ENCODE measurements around the gene PEF1. TPM values are rescaled to one million over a fixed set of nuclear protein-coding genes. Genes with fewer than 3 reads are reported as not detected.

PEF1 gene
- total RNA-seq, 1 experiment from 2014 or later, result 40.3 TPM

GRCh38 chr1:31598980-31599379, 45.7 kb downstream of the PEF1 start:
- Histone ChIP-seq H3K23me2 (ENCODE audit: insufficient read length, low read depth, low read length, poor library complexity, severe bottlenecking) (no peaks in the 10 kb centered on the region), H3K79me2 (ENCODE audit: insufficient read depth, low read length) (no peaks in the 10 kb centered on the region), H2BK15ac (ENCODE audit: low read depth, low read length) (no peak overlapping the region), H2BK5ac (ENCODE audit: insufficient read length, low read length) (no peak overlapping the region), H3K23ac (ENCODE audit: insufficient read length, low read depth, low read length) (no peak overlapping the region), H2AFZ (ENCODE audit: low read length) (no peak overlapping the region), H3K79me1 (ENCODE audit: insufficient read depth, low read depth, low read length, poor library complexity, severe bottlenecking) (no peaks in the 10 kb centered on the region), H3K27ac (ENCODE audit: insufficient read length, low read depth, low read length) (no peak overlapping the region), H3K18ac (ENCODE audit: insufficient read length, low read depth, low read length) (no peak overlapping the region), H3T11ph (ENCODE audit: low read length) (no peak overlapping the region), H4K20me1 (ENCODE audit: control insufficient read depth, insufficient read depth, insufficient read length) (no peaks in the 10 kb centered on the region), H4K91ac (ENCODE audit: insufficient read length, low read depth, low read length) (no peak overlapping the region), H4K5ac (ENCODE audit: insufficient read length, low read depth, low read length) (no peak overlapping the region), H3K27me3 (ENCODE audit: insufficient read depth, low read length) (no peaks in the 10 kb centered on the region), H2BK120ac (ENCODE audit: low read depth, low read length, poor library complexity, severe bottlenecking) (no peak overlapping the region), H2BK12ac (ENCODE audit: insufficient read length, low read depth, low read length) (no peak overlapping the region), H3K4ac (ENCODE audit: low read depth, low read length) (no peak overlapping the region), H4K8ac (replicated peaks; ENCODE audit: insufficient read length, low read depth, low read length) (no peak overlapping the region), H3K4me1 (ENCODE audit: insufficient read depth, low read length) (no peaks in the 10 kb centered on the region), H3K4me2 (ENCODE audit: insufficient read depth, insufficient read length, low read length) (no peak overlapping the region), H2BK20ac (ENCODE audit: low read depth, low read length, poor library complexity, severe bottlenecking) (no peak overlapping the region), H3K14ac (ENCODE audit: insufficient read depth, low read length) (no peak overlapping the region), H2AK5ac (ENCODE audit: insufficient read length, low read length) (no peak overlapping the region), H3K56ac (ENCODE audit: insufficient read length, low read depth, low read length) (no peak overlapping the region), H3K9me3 (ENCODE audit: control insufficient read depth, low read depth, low read length) (no peaks in the 10 kb centered on the region), H3K9ac (ENCODE audit: extremely low read depth, insufficient read length, low read length) (no peak overlapping the region)
- no CpG with 5 or more reads among the region's 7 CpGs for WGBS (ENCODE audit: extremely low coverage, insufficient read length, low lambda C conversion rate)
- no peak for DNase-seq
- Mint-ChIP-seq H3K27ac (no peak overlapping the region), H3K4me3 (no peak overlapping the region), H3K27me3 (ENCODE audit: low read depth) (peaks cover 9% of the 10 kb centered on the region), H3K36me3 (ENCODE audit: insufficient read depth in 1 of 3, low read depth in 3 of 3) (no peaks in the 10 kb centered on the region), H3K9me3 (no peaks in the 10 kb centered on the region), H3K4me1 (no peaks in the 10 kb centered on the region)
- TF ChIP-seq, protein P1, sequence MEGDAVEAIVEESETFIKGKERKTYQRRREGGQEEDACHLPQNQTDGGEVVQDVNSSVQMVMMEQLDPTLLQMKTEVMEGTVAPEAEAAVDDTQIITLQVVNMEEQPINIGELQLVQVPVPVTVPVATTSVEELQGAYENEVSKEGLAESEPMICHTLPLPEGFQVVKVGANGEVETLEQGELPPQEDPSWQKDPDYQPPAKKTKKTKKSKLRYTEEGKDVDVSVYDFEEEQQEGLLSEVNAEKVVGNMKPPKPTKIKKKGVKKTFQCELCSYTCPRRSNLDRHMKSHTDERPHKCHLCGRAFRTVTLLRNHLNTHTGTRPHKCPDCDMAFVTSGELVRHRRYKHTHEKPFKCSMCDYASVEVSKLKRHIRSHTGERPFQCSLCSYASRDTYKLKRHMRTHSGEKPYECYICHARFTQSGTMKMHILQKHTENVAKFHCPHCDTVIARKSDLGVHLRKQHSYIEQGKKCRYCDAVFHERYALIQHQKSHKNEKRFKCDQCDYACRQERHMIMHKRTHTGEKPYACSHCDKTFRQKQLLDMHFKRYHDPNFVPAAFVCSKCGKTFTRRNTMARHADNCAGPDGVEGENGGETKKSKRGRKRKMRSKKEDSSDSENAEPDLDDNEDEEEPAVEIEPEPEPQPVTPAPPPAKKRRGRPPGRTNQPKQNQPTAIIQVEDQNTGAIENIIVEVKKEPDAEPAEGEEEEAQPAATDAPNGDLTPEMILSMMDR (conservative IDR thresholded peaks at IDR 0.05), result no peak
